ENCODE measurements around the gene GAB1.
A peak's percentile ranks its signal among the peaks of the same experiment; 100 is the strongest.

Gene GAB1

DNA sequence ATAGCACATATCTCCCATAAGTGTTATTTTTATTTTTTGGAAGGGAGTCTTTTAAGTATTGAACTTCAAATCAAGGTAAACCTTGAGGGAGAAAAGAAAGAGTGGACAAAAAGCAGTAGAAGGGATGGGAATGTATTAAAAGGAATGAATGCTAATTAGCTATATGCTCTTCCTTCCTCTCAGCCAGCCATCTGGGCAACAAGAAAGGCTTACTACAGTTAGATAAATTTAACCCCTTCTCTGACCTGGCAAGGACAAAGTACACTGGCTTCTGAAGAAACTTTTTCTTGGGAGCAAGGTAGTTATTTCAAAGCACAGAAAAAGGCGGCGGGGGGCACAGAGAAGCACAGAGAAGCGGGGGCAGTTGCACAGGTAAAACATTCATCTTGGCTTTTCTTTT lies 54.6 kb downstream of the GAB1 start:
- no peak for DNase-seq

- DNase-seq, result no peak
These were observed 55.2 kb downstream of the GAB1 start for GRCh38 chr4:143391895-143392294.

DNA sequence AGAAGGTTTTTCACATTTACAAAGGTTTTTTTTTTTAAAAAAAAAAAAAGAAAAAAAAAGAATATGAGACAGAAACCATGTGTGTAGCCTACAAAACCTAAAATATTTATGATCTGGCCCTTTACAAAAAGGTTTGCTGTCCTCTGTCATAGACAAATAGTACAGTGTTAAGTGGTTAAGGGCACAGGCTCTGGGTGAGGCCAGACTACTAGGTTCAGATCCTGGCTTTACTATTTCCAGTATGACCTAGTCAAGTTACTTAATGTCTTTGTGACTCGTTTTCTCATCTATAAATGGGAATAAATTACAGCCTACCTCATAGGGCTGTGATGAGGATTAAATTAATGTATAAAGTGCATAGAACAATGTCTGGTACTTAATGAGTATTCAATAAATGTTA lies 56.5 kb downstream of the GAB1 start:
- no peak for DNase-seq

DNA sequence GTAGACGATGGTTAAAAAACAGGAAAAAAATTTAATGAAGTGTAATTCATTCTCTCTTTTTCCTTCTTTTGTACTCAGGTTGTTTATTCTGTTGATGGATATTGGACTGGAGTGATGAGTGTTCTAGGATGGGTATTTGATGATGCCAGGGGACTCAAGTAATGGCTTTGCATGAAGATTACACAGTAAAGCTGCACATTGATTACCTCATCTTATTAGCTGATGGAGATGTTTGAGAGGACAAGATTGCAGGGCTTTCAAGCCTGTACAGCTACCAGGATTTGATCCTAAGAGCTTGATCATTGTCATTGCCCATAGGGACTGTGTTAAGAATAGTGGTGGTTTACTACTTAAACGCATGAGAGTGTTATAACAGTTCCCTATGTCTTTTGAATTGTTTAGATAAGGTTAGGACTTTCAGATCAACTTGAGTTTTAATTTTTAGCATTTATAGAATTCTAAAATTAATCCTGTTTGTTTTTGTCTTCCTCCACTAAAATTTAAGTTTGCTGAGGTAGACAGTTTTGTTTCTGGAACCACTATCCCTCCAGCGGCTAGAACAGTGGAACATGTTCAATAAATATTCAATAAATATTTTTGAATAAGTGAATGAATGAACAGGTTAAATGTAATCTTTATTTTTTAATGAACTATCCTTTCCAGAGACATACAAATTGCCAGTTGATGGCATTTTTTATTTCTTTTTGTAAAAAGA lies 58.2 kb downstream of the GAB1 start:
- no peak for DNase-seq

DNA sequence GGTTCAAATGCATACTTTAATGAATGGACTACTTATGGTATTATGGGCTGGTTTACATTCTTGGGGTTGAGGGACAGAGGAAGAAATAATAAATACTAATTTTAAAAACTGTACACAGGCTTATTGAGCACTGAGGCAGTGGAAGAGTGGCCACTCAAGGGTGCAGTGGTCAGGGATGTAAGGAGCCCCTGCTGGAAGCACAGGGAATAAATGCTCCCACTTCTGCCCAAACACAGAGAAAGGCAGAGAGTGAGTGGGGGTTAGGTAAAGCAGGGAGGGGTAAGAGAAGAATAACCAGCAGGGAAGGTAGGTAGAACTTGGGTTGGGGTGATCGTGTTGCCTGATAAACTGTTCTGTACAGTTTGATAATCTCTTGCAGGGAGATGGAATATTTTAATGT lies 60.0 kb downstream of the GAB1 start:
- no peak for DNase-seq

DNA sequence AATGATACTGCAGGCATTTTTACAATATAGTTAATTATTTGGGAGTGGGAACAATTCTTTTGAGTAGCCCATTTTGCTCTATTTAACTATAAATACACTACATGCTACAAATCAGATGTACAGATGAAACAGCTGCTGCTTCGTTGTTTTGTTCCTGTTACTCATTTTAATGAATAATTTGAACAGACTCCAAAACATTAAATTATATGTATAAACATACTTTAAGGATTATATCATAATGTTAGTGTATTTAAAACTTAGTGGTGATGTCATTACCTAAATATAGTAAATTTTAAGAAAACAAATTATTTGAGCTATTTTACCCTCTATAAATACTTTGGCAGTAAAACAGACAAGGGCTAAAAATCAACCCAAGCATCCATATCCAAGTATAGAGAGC lies 60.7 kb downstream of the GAB1 start:
- no peak for DNase-seq

GRCh38 chr4:143397887-143398286 lies 61.2 kb downstream of the GAB1 start:
- DNase-seq, result no peak

GRCh38 chr4:143399113-143399949 lies 62.7 kb downstream of the GAB1 start:
- DNase-seq, result no peak

- DNase-seq, result no peak
These were observed 63.4 kb downstream of the GAB1 start for GRCh38 chr4:143400082-143400481.

DNA sequence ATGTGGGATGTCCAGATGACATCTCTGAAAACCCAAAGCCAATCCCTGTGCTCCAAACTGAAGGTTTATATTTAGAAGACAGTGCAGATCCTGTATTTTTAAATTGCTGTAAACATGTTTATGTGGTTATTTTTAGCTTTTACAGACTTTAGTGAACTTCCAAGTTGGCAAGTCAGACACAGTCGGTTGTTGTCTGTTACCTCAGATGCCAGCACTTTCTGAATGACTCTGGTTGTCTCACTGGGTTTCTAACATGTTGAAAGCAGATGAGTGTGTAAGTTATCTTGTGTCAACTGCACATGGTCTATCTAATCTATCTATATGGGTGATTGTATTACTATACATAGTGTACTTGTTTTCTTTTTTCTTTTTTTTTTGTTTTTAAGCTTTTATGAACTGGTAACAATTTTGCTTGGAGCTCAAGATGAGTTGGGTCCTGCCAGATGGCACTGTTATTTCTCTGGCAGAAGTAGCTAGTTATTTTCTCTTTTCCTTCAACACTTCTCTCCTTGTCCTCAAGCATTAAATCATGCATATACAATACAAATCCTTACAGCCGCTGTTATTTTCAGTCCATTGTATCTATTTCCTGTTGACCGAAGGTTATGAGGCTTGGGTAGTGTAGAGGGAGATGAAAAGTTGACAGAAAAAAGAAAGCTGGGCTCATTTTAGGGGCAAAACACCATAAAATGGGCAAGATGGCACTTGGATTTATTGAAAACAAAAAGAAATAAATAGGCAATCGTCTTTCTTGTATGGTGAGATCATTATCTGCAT lies 66.3 kb downstream of the GAB1 start:
- DNase-seq, result no peak

DNA sequence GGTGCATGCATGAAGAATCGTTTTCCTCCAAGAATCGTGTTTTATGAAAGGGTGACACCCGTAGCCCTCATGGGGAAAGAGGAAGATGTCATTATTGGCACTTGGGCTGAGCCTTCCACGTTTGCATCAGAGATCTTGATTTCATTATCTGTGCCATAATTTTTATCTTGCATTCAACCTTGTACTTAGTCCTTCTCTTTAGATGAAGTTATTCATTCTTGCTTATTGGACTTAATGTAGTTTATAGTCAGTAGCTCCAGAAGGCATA lies 66.8 kb downstream of the GAB1 start:
- no peak for DNase-seq

DNA sequence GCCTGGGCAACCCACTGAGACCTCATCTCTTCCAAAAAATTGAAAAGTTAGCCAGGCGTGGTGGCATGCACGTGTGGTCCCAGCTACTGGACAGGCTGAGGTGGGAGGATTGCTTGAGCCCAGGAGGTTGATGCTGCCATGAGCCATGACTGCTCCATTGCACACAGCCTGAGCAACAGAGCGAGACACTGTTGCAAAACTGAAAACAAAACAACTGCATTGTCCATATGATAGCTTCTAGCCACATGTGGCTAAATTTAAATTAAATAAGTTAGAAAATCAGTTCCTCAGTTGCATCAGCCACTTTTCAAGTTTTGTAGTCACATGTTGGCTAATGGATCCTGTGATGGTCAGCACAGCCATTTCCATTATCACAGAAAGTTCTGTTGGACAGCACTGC lies 67.9 kb downstream of the GAB1 start:
- no peak for DNase-seq

GRCh38 chr4:143405075-143405730 lies 68.5 kb downstream of the GAB1 start:
- DNase-seq, result no peak

GRCh38 chr4:143406523-143406922 lies 69.8 kb downstream of the GAB1 start:
- DNase-seq, result peak; percentile 19 to 23

DNA sequence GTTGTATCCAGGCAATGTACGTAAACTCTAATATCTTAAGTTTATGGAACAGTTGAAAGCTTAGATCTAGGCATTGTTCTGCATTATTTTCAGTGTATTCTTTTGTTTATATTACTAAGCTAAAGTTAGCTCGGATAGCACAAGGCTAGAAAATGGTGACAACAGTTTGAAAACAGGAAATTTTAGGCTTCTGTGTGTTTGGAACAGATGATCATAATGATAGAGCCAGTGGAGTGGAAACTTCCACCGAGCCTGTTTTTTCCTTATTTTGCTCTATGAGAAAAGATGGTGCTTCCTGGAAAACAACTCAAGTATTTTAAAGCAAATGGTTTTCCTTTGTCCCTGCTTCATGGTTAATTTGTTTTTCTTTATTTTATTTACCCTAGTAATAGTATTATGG lies 70.8 kb downstream of the GAB1 start:
- DNase-seq, result no peak

DNA sequence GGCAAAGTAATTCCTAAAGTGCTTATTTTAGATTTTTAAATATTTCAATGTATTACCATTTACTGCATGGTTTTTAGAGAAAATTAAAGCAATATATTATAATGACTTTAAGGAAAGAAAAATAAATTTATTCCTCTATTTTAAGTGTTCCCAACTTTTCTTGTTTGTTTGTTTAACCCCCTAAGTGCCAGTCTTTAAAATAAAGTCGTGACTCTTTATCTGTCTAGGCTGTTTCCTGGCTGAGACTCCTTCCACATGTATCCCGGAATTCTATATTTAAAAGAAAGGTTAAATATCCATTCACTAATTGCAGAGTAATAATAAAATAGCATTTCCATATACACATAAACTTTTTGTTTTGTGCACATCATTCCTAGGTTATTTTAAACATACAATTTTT lies 71.2 kb downstream of the GAB1 start:
- DNase-seq, result no peak

- DNase-seq, result no peak
These were observed 73.3 kb downstream of the GAB1 start for GRCh38 chr4:143410015-143410414.

DNA sequence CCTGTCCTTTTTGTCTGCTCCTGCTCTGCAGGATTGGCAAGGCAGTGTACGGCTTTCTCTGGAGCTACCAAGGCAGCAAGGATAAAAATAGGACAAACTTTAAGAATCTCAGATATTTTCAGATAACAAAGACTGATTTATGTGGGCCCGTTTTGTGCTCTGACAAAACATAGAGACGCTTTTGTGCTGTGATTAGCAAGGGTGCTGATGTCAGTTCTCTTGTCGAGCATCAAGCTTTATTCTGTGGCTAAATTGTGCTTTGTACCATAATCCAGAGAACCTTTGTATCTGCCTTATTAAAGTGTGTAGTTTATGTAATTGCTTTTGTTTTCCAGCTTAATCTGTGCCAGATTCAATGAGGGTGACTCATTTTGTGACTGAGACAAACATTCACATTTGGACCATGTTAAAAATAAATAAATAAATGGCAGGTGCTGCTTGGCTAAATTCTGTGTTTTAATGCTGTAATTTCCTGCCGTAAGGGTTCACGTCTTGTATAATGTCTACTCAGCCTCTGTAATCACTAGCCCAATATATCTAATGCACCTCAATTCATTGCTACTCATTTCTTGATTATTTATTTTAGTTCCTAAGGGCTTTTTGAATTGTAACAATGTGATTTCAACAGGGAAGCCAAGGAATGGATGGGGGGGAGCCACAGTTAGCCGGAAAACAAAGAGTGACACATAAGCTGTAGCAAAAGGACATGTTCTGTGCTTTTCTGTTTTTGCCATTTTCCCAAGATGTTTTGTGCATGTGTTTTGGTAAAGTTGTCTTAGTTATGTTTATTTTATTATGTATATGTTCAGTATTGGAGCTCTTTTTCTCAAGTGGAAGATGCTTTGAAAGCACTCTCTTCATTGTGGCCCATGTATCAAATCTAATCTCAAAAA lies 75.1 kb downstream of the GAB1 start:
- no peak for DNase-seq

- DNase-seq, result no peak
These were observed 75.7 kb downstream of the GAB1 start for GRCh38 chr4:143412420-143412758.

DNA sequence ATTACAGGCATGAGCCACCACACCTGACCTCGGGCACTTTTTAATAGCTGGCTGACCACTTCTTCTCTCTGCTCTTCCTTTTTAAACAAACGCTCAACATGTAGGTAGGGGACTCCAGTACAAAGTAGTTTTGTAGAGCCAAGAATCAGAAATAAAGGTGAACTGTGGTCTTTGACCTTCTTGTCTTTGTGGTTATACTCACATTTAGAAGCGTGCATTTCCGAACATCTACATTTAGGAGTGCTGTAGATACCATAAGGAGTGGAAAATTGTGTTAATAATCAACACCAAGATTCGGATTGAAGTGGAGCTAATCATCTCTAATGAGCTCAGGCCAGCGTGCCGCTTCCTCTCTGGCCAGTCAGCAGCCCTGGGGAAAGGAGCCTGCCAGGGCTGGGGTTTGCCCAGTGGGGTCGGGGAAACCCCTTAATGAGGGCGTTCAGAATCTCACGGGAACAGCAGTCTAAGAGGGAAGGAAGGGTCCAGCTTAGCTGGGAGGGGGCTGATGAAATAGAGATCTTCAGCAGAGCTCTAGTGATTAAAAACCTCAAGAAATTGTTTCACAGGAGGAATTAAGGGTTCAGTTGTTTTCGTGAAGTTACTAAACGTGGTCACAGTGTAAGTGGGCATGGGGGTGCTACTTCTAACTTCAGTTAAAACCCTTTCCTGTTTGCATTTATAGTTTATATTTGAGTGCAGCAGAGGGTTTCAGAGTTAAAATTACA lies 81.2 kb downstream of the GAB1 start:
- DNase-seq, result no peak

GRCh38 chr4:143420227-143420626 lies 83.6 kb downstream of the GAB1 start:
- DNase-seq, result no peak

DNA sequence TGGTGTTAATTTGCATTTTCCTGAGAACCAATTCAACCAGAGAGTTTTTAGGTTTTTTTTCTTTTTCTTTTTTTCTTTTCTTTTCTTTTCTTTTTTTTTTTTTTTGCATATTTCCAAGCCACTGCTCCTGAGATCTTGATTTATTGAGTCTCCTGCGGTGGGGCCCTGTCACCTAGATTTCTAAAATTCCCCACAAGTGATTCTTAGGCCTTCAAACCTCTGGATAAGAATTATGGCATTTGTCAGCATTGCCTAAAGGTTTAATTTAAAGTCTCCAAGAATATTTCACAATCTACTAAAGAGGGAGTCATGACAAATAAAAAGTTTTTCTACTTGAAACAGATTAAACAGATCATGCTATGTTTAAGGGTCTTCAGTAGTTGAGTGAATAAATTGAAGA lies 84.9 kb downstream of the GAB1 start:
- DNase-seq, result no peak
